Cardiac septum (tissue), 1 donor: ENCODE measurements around the gene GABRG3. TPM values are rescaled to one million over a fixed set of nuclear protein-coding genes. Genes with fewer than 3 reads are reported as not detected.
"Not testable (repeated sequence)": the region's sequence is repeated elsewhere in the genome, so short reads cannot be mapped to it uniquely, and the experiment has no call there.

ENCODE experiments used
- DNase-seq: peaks from one replicate; pipeline ENCODE4 v3.0.0-alpha.2; 2020; ENCODE audit warnings: low spot score
- intact Hi-C: fragments of 100-400 bp; cut with DNase I; formaldehyde crosslinking; loops from one replicate; pipeline ENCODE4 v1.14.0; 2022
- total RNA-seq: library from RNA; stranded (reverse); fragmentation: NEBNext Ultra II Directional; extraction: Animal tissue kit (Norgen Biotek cat#: 25700); gene quantifications from one replicate; pipeline ENCODE4 v1.2.1, GENCODE V29; 2021
- donor health status: DM: no; HTN: no; CAD: no.

Gene GABRG3
- total RNA-seq, 1 donor from 2014 or later = 0.35 TPM

DNA sequence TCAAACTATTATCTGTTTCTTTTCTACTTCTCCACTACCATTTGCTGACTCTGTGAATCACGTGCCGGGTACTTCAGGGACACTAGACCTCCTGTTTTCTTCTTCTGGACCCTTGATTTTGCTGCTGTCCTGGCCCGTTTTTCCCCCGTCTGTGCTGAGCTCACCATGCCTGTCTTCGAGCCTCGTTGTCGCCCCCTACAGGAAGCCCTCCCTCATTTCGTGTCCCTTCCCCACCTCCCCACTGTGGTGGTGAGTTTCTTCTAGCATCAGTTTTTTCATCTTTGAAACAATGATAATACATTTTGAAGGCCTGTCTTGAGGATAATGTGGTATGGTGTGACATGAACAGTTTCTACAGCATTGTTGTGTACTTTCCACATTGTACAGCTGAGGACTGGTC, 12.8 kb downstream of the GABRG3 start:
- DNase-seq = no peak
- intact Hi-C loops = no loop called here

DNA sequence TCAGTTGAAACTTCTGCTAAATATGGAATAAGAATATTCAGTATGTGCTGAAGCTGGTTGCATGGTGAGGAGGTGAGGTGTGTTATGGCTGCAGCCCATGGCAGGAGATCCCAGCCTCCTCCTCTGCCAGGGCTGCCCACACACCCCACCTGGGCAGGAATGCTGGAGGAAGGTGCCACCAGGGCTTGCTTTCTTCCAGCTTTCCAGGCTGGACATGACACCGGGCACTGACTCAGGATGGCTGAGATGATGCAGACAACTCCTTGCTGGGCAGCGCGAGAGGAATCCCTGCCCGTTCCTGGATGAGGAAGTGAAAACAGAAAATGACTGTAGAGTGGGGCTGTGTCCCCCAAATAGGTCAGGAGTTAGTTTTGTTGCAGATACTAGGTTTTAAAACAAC, 14.1 kb downstream of the GABRG3 start:
- no peak for DNase-seq
- intact Hi-C loops = no loop called here

DNA sequence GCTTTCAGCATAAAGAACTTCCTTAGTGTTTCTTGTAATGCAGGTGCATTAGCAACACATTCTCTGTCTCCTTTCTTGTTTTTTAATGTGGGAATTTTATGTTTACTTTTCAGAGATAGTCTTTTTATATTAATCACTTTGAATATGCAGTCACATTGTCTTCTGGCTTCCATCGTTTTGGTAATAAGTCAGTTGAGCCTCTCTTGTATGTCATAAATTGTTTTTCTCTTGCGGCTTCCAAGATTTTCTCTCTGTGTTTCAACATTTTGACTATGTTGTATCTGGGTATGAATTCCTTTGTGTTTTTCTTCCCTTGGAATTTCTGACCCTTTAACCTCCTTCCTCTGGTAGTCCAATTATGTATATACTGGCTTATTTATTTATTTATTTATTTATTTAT, 25.3 kb downstream of the GABRG3 start:
- no peak for DNase-seq
- intact Hi-C loops = no loop called here

DNA sequence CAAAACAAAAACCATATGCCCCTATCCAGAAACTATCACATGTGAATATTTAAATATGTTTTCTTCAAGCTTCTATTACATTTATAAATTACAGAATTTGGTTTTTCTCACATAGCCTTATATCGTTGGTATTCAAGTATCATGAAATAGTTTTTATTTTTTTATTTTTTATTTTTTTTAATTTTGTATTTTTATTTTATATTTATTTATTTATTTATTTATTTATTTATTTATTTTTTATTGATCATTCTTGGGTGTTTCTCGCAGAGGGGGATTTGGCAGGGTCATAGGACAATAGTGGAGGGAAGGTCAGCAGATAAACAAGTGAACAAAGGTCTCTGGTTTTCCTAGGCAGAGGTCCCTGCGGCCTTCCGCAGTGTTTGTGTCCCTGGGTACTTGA, 32.0 kb downstream of the GABRG3 start:
- intact Hi-C loops, DNase-seq: not testable (repeated sequence)

DNA sequence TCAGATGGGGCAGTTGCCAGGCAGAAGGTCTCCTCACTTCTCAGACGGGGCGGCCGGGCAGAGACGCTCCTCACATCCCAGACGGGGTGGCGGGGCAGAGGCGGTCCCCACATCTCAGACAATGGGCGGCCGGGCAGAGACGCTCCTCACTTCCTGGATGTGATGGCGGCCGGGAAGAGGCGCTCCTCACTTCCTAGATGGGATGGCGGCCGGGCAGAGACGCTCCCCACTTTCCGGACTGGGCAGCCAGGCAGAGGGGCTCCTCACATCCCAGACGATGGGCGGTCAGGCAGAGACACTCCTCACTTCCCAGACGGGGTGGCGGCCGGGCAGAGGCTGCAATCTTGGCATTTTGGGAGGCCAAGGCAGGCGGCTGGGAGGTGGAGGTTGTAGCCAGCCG, 33.2 kb downstream of the GABRG3 start:
- intact Hi-C loops, DNase-seq: not testable (repeated sequence)

DNA sequence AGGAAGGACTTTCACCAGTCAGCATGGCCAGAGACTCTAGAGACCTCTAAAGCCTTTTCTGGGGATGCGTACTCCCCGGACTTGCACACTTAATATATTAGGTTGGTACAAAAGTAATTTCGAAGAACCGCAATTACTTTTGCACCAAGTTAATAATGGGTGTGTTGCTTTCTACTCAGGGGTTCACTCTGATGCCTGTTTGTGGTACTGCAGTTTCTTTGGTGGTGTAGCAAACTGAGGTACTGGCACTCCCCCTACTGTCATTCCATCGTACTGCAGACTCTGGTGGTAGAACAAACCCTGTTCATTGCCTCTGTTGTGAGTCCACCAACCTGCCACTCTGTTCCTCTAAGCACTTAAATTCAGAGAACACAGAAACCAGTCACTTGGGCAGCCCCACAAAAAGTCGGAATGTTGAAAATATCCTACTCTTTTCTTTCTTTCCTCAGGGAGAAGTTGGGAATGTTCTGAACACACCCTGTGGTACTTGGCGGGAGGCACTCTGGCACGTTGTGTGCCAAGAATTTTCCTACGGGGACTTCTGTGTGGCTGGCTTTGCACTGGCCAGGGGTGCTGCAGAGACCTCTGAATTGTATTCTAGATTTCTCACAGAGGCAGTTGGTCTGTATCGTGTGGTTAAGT, 46.3 kb downstream of the GABRG3 start:
- DNase-seq = no peak
- intact Hi-C loops = loop anchor here (5.0 kb wide), 1 partner anchor 125 kb away; no protein-coding TSS in a partner anchor

DNA sequence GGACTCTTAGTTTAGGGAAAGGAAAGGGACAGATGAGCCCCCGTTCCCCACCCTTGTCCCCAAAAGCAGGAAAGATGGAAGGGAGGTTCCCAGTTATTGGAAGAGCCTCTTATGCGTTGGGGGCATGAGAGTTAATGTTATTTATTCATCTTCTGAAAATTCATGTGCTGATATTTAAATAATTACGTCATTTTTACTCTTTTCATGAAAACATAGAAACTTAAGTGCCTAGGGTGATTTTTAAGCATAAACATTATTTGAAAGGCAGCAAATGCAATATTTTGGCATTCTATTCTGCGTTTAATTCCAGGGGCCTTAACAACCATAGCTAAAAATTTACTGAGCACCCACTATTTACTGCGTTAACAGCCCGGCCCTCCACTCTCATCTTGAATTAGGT, 48.7 kb downstream of the GABRG3 start:
- DNase-seq = no peak
- intact Hi-C loops = loop anchor here (5.0 kb wide), 1 partner anchor 127 kb away; no protein-coding TSS in a partner anchor

DNA sequence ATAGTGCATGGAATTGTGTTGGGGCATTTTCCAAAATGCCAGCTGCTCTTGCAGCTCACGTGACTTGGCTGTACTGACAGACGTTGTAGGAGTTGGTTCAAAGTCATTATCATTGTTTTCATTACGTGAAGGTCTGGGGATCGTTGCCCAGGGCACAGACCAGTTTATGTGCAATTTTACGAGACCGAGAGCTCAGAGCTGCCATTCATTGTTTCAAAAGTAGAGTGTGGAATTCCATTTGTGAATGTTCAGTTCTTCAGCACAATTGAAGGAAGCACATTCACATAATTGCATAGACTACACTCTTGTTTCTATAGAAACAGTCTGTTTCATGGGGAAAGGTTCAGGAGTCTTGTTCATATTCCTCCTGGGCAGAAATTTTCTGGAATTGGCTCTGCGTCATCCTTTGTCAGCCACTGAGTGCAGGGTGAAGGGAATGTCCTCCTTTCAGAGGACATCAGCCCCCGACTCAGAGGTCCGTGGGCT, 54.5 kb downstream of the GABRG3 start:
- DNase-seq = no peak
- intact Hi-C loops = no loop called here

DNA sequence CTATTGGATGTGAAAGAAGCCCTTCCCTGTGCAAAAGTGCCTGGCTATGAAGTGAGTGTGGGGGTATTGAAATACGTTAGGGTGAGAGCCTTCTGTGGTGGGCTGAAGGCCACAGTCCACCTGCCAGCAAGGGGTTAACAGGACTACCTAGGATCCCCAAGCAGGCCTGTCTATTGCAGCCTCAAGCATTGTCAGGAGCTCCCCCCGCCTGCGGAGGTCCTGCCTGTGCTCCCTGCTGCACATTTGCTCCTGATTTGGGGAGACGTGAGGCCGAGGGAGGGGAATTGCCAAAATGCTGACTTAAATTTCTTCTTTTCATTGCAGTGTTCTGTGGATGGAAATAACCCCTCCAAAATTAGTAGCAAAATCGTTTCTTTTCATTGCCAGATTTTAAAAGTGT, 56.2 kb downstream of the GABRG3 start:
- intact Hi-C loops = no loop called here
- DNase-seq = no peak

DNA sequence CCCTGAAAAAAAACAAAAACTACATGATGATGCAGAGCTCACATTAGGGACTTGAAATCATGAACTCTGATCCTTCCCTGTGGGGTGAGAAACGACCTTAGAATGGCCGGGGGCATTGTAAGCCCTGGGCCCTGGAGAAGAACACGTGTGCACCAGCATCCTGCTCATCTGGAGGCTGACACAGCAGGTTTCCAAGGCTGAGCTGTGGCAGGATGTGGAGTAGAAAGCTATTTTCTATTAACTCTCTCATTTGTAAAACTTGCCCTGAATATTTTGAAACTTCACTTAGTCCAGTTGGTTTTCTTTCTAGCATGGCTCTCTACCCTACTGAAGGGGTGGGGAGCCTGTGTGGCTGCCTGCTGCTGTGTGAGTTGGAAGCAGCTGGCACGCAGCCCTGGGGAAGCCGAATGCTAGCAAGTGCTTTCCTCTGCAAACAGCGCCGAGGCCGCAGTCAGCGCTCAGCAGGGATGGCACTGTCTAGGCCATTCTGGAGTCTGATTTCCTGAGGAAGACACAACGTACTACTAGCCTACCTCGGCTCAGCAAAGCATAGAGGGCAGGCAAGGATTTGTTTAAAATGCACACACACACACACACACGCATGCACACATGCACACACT, 58.0 kb downstream of the GABRG3 start:
- intact Hi-C loops = no loop called here
- DNase-seq = no peak

DNA sequence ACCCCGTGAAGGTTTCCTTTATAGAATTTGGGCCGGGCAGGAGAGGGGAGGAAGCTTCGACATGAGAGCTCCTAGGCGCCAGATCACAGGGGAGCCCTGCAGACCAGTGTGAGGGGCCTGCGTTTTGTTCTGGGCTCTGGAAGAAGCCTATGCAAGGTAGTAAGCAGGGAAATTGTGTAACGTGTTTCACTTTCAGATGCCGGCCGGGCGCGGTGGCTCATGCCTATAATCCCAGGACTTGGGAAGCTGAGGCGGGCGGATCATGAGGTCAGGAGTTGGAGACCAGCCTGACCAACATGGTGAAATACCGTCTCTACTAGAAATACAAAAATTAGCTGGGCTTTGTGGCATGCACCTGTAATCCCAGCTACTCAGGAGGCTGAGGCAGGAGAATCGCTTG, 65.2 kb downstream of the GABRG3 start:
- intact Hi-C loops = no loop called here
- DNase-seq = no peak

DNA sequence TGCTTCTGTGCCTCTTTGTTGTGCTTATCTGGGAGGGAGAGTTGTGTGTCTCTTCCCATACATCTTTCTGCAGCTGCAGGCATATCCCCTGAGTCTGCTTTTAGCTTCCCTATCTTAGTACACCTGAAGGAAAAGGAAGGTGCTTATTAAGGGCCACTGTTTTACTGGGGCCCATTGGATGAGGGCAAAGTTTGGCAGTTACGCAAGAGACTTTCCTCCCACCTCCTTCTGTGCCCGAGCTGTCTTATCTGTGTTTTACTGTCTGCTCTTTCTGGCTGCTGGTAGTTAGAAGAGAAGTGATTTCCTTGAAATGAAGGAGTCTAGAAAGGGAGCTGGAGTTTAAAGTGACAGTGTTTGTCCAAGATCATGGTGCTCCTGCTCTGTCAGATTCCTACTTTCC, 66.5 kb downstream of the GABRG3 start:
- DNase-seq = no peak
- intact Hi-C loops = no loop called here

DNA sequence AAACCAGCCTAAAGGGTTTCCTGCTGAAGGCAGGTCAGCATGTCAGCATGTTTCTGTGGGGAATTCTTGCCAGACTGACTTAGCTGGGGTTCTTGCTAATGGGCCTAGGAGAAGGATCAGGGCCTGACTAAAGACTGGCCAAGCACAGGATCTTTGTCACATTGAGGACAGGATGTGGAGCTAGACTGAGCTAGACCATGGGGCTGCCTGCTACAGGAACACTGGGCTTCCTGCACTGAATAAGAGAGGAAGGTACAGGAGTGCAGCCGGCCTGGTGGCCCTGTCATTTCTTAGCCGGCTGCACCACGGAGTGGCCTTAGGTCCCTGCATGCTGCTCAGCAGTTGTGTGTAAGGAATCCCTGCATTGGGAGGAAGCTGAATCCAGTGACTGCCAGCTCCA, 68.2 kb downstream of the GABRG3 start:
- no peak for DNase-seq
- intact Hi-C loops = no loop called here

DNA sequence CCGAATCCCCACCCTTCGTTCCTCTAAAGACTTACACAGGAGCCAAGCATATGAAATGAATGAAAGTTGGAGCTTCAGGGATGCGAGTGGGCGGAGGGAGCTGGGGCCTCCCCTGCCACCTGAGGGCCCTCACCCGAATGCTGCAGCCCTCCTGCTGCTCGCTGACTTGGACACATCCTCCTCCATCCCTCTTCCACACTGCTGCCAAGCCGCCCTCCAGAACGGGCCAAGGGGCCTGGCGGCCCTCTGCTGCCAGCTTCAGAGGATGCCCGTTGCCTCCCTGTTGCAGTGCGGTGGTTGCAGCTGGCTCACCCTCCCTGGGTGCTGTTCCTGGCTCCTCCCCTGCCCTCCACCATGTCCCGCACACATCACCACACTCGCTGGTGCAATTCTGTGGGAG, 71.2 kb downstream of the GABRG3 start:
- intact Hi-C loops = no loop called here
- no peak for DNase-seq

DNA sequence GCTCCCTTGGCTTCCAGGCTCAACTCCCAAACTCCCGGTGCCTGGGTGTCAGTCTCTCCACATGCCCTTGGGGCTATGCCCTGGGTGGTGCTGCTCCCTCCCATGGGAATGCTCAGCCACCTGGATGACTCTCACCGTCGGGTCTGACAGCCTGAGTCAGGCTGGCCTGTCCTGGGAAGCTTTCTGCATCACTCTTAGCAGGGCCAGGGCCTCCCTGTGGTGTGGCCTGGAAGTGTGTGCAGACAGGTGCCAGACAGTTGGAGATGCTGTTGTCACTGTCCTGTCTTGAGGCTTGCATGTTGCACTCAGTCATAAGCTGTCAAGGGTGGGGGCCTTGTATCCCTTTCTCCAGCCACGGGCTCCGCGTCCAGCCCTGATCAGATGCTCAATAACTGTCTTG, 71.7 kb downstream of the GABRG3 start:
- intact Hi-C loops = no loop called here
- DNase-seq = no peak

DNA sequence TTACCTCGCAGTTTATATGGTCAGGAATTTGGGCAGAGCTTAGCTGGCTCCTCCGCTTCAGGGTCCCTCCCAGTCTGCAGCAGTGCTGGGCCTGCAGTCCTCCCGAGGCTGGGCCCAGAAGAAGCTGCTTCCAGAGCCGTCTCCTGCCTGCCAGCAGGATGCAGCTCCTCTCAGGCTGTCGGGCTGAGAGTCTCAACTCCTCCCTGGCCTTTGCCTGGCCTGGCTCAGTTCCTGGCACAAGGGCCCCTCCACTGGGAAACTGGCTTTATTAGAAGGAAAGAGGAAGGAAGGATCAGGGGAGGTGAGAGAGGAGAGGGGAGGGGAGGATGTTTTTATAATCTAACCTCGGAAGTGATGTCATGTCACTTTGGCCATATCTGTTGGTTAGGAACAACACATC, 72.8 kb downstream of the GABRG3 start:
- no peak for DNase-seq
- intact Hi-C loops = no loop called here

DNA sequence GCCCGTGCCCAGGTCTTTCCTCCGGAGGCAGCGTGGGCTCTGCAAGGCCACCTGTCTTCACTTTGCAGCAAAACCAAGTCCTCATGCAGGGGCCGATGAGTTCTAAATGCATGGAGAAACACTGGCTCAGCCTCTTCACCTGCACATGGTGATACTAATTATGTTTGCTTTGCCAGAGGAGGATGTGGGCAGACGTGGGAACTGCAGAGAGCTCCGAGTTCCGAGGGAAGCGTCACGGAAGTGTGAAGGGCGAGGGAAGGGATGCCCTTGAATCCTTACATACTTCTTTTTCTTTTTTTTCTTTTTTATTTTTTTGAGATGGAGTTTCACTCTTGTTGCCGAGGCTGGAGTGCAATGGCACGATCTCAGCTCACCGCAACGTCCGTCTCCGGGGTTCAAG, 74.8 kb downstream of the GABRG3 start:
- DNase-seq = no peak
- intact Hi-C loops = no loop called here

DNA sequence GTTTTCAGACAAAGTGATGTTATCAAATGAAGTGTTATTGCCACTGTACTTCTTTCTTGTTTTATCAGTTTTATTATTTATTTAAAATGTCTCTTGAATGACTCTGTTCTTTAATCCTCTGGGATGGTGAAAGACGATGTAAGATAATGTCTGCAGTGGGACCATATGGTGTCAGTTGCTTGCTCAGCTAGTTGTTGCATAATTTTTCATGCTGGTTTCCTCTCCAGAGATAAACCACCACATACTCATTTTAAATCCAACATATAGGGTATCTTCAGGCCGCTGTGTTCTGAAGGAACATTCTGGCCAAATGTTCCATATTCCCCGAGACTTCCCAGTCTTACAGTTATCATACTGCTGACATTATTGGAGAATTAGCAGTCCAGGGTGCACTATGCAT, 75.9 kb downstream of the GABRG3 start:
- DNase-seq = no peak

DNA sequence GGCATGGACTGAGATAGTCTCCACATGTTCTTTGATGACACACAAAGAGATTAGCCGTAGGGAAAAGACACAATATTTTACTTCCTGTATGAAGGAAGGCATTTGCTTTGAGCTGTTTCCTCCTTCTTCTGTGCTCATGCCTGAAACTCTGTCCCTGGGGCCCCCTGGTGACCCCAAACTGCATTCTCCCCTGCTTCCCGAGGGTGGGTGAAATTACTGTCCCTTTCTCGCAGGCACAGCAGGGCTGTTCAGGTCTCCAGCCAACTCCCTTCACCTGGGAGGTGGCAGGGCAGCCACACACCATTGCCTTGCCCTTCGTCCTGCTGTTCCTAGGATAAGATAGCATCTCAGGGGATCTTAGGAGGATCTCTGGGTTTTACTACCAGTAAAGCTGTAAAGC, 79.2 kb downstream of the GABRG3 start:
- intact Hi-C loops = no loop called here
- no peak for DNase-seq

More for the DNA sequence above, 75.9 kb downstream of the GABRG3 start:
- intact Hi-C loops = no loop called here

DNA sequence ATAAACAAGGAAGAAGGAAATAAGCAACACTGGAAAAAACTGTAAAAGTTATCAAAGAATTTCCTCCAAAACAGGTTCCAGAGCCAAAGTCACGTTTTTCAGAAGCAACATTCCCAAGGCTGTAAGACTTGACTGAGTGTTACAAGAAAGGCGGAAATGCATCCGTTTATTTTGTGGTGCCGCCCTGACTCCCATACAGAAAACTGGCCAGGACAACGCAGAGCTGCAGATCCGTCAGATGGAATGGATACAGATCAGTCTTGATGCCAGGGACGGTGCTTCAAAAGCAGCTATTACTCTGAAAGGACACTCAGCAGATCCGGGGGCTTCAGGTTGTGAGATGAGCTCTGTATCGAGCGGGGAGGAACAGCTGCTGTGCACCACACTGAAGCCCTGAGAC, 83.4 kb downstream of the GABRG3 start:
- intact Hi-C loops = no loop called here

DNA sequence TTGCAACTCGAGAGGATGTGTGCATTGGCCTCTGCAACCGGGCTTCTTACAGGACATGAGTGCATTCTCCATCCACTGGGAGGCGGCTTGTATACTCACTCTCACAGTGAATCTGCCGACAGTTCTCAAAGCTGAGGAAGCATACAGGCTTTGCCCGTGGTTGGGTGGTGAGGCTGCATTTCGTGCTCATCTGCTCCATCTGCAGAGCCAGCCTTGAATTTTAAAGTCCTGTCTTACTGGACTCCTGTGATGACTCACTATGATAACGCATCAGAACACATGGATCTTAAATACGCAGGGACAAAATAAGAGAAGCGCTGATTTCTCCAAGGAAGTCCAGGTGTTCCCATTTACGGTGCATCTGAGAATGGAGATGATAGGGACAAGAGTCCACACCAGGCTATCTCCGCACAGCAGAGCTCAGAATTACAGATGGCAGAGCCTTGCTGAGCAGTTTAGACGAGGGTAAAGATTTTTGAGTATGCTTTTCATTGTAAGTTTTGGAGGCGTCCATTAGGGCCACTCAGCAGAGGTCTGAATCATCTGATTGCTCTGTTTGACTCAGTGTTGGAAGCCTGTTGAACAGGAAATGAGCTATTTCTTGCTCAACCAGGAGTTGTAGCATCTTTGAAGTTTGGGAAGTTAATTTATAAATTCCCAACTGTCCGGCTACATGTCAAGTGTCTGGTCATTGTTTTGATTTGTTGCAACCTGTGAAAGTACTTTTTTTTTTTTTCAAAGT, 87.1 kb downstream of the GABRG3 start:
- no peak for DNase-seq
- intact Hi-C loops = no loop called here

More for the DNA sequence above, 83.4 kb downstream of the GABRG3 start:
- no peak for DNase-seq
